ENCODE data around the gene NRSN1. TPM values are rescaled to one million over a fixed set of nuclear protein-coding genes. Genes with fewer than 3 reads are reported as not detected.
"Not testable (repeated sequence)": the region's sequence is repeated elsewhere in the genome, so short reads cannot be mapped to it uniquely, and the experiment has no call there.

Gene NRSN1
- polyA plus RNA-seq, 1 donor: 1.1 TPM

DNA sequence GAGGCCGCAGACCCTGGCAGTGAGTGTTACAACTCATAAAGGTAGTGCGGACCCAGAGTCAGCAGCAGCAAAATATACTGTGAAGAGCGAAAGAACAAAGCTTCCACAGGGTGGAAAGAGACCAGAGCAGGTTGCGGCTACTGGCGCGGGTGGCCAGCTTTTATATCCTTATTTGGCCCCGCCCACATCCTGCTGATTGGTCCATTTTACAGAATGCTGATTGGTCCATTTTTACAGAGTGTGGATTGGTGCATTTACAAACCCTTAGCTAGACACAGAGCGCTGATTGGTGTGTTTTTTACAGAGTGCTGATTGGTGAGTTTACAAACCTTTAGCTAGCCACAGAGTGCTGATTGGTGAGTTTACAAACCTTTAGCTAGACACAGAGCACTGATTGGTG, 16.7 kb downstream of the NRSN1 start:
- not testable (repeated sequence) for DNase-seq

DNA sequence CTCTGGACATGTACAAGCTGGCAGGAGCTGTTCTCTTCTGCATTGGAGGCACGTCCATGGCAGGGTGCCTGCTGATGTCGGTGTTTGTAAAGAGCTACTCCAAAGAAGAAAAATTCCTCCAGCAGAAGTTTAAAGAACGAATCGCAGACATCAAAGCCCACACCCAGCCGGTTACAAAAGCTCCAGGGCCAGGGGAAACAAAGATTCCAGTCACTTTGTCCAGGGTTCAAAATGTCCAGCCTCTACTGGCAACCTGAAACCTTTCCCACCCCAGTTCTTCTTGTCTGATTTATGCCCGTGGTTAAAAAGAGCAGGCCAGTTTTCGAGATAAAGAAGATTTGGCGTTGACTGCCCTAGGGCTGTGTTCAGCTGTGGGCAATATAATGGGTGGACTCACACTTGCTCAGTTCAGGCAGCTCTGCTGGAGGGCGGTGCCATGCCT, 19.7 kb downstream of the NRSN1 start:
- no peak for DNase-seq

DNA sequence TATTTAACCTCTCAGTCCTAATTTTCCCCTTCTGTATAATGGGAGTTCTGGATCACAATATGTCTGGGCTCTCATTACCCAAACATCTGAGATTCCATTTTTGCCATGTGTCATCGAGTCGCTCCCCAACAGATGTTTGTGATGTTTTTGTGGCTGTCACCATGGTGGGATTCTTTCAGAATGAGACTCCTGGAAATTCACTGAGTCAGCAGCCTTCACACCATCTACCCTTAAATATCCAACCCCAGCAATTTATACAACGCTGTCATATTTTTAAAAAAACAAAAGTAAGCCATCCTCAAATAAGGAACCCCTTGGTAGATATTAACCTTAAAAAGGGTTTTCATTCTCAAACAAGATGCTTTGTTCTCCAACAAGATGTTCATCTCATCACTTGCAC, 20.9 kb downstream of the NRSN1 start:
- DNase-seq: no peak

DNA sequence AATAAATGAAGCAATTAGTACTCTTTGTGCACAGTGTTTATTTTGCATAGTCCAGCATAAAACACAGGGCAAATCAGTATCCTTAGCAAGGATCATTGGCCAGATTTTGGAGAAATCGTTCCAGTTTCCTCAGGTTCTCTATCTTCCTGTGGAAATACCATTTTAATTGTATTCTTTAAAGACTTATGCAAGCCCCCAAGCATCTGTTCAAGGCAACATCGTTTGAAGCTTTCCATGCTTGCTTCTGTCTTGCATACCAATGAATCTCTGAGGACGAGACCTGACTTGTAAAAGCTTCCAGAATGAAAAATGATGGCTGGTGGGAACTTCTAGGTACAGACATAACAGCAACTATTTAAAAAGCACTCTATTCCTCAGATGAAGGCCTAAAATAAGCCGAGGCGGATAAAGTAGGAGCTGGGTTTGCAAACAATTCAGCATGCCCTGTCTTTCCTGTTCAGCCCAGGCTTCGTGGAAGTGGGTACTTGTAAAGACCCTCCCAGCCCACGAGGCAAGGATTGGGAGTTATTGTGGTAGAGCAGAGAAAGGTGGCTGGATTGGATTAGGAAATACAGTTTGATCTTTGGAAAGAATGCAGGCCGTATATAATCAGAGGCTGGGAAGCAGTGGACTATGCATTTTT, 21.6 kb downstream of the NRSN1 start:
- no peak for DNase-seq

DNA sequence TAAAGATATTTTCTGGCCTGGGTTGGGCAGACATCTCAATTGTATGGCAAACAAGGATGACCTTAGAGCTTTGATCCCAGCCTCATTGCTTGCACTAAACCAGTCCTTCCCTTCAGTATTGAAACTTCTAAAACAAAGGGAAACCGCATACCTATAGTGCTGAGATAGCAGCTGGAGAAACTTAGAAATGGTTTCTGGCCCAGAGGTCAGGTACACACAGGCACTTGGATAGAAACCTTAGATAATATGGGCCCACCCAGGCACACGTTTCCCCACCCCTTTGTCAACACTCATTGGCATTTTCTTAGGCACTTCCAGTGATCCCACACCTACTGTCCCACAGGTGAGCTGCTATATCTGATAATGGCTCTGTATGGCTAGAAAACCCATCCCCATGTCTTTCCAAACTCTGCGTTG, 22.1 kb downstream of the NRSN1 start:
- DNase-seq: no peak

DNA sequence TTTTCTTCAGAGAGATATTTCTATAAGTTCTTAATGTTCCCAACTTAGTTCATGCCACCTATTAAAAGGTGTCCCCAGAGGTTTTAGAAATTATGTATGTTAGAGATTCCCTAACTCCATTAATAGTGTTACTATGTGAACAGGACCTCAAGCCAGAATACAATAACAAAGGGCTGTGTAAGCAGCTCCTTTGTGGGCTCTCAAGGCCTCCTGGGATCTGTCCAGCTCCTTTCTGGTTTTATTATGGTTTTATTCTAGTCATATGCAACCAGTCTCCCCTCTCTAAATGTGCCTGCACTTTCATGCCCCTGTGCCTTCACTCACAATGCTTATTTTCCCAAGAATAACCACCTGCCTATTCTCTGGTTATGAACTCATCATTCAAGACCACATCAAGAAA, 22.7 kb downstream of the NRSN1 start:
- no peak for DNase-seq

DNA sequence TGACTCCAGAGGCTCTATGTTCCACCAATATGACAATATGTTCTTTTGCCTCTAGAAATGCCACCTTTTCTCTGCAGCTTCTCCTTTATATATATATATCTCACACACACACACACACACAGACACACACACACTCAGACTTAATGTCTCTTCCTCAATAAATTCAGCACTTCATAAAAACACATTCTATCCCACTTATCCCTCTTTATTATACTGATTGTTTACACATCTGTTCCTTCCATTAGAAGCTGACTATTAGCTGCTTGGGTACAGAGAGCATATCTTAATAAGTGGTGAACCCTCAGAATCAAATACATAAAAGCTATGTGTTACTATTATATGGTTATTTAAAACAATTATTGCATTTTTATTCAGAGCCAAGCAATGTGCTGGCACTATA, 23.3 kb downstream of the NRSN1 start:
- no peak for DNase-seq

DNA sequence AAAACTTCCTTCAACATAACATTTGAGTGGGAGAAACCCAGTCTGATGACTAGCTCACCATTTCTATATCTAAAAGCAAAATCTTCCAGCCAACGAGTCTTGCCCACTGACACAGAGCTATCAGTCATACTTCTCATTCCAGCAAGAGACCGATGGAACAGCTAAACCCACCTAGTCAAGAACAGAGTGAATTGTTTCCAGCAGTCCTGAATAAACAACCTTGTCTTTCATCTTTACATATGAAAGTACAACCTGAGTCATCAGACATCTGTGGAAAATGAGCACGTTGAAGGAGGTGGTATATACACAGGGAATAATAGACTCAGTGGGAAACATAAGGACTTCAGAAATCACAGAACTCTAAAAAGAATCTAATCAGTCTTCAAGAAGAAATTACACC, 23.8 kb downstream of the NRSN1 start:
- no peak for DNase-seq

DNA sequence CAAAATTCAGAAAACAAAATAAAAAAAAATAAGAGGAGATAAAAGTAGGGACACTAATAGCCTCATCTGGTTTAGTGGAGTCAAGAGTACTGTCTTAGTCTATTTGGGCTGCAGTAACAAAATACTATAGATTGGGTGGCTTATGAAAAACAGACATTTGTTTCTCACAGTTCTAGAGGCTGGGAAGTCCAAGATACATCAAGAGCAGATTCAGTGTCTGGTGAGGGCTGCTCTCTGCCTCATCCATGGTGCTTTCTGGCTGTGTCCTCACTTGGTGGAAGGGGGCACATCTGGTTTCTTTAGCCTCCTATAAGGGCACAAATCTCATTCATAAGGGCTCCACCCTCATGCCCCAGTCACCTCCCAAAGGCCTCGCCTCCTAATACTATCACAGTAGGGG, 26.0 kb downstream of the NRSN1 start:
- no peak for DNase-seq

DNA sequence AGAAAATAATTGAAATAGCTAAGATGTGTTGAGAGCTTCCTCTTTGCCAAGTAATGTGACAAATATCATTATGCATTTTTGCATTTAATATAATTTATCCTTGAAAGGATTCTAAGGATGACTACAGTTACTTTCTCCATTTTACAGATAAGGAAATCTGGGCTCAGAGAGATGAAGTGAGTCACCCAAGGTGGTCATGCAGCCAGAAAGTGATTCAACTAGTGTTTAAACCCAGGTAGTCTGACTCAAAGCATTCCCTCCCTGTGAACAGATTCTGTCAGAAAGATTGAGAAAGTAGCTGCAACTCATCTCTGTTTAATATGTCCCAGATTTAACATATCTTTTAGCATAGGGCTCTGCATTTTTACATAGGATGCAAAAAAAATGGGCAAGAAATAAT, 28.1 kb downstream of the NRSN1 start:
- no peak for DNase-seq

DNA sequence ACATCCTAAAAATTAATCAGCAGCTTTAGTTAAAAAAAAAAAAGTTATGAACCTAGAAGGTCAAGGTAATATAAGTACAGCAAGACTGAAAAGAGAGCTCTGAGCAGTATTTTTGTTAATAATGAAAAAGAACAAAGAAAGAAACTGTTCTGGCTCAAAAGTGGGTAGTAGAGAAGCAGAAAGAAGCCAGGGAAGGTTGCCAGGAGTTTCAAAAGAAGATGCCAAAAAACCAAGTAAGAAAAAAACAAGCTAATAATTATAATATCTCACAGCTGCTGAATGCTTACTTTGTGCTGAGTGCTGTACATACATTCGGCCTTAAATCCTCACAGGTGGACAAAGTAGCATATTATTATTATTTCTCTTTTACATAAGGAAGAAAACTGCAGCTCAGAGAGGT, 31.9 kb downstream of the NRSN1 start:
- no peak for DNase-seq

DNA sequence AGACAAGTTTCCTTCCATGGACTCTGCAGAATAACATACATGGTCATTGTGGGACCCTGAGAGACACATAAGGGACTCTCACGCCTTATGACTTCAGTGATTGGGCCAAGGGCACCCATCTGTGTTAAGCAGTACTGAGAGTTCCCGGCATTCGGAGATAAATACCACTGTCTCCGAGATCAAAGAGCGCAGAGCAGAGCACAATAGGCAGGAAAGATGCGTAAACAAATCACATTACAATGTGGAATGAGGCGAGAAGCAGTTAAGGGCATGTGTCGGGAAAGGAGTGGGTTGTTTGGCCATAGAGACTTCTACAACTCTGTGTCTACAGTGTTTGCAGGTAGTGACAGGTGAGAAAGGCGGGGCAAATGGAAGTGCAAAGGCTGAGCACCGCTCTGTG, 57.6 kb downstream of the NRSN1 start:
- no peak for DNase-seq

DNA sequence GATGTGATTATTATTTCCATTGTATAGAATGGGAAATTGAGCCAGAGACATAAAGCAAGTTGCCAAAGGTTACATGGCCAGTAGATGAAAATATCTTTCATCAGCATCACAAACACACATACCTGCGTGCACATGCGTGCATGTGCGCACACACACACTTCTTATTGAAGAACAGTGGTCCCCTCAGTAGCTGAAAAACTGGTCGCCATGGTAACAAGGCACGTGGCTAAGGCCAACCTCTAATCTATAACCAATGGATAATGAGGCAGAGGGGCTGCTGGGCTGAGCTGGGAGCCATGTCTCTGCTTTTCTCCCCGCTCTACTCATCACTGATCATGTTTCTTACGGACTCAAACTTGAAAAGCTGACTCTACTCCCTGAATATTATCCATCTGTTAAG, 60.3 kb downstream of the NRSN1 start:
- DNase-seq: no peak

DNA sequence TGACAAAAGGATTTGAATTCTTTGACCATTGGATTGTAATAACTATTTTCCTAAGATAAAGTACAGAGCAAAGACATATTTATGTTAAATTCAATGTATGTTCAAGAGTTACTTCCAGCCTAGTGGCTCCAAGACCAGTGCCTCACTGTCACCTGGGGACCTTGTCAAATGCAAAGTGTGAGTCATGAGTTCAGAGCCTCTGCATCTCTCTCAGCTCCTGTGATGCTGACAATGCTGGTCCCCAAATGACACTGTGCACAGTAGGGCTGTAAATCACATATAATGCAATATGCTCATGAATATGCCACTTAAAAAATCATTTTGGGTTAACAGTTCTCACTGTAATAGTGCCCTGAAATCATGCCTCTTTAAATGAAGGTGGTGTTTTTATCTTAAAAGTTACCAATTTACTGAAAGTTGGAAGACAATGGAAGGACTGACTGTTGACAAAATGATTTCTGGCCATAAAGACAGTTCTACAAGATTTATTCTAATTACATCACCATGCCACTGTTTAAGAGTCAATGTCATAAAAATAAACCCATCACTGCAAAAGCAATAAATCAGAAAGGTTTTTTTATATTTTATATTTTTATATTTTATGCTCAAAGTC, 62.1 kb downstream of the NRSN1 start:
- no peak for DNase-seq

DNA sequence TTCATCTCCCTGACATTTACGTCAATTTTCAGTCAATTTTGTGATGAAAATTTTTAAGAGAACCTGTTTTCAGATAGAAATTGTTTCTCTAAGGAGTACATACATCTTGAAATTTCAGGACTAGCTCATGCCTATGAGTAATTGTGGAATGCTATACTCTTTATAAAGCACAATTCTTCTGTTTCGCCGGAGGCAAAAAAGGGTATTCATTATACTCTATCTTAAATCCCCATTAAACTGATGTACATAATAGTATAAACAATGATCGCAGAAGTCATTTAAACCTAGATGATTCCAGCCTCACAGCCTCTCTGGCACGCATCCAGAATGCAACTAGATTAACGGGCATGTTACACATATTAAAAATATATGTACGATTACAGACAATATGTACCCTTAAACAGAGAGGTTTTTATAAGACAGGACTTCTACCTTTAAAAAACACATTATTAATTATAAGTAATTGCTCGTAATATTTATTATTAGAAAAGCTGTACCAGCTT, 62.6 kb downstream of the NRSN1 start:
- no peak for DNase-seq

DNA sequence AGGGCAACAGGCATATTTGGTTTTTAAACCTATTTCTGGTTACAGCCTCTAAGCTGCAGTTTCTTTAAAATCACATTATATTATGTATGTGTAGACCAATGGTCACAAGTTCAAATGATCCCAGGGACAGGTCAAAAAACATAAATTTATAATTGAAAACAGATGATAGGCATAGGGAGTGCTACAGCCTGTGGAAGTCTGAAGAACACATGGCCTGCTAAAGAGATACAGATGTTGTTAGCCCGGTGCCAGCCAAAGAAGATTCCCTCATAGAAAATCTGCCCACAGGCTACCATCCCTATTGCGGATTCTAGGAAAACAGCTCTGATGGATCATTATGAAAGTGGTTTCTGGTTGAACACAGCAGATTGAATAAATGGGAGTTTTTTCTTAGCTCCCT, 65.3 kb downstream of the NRSN1 start:
- DNase-seq: no peak

DNA sequence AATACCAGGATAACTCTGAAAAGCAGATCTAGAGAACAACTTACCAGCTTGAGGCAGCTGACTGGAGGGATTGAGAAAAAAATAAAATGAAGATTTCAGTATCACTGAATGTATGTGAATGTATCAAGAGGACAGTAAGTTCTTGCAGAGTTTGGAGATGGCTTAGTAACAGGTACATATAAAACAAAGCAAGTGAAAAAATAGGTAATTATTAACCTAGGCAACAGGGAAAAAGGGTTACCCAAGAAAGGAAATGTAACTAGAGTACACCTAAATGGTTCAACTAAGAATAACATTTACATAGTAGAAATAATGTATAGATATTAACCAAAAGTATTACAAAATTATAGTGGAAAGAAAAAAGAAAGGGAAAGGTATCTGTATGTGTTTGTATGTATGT, 67.3 kb downstream of the NRSN1 start:
- DNase-seq: no peak

DNA sequence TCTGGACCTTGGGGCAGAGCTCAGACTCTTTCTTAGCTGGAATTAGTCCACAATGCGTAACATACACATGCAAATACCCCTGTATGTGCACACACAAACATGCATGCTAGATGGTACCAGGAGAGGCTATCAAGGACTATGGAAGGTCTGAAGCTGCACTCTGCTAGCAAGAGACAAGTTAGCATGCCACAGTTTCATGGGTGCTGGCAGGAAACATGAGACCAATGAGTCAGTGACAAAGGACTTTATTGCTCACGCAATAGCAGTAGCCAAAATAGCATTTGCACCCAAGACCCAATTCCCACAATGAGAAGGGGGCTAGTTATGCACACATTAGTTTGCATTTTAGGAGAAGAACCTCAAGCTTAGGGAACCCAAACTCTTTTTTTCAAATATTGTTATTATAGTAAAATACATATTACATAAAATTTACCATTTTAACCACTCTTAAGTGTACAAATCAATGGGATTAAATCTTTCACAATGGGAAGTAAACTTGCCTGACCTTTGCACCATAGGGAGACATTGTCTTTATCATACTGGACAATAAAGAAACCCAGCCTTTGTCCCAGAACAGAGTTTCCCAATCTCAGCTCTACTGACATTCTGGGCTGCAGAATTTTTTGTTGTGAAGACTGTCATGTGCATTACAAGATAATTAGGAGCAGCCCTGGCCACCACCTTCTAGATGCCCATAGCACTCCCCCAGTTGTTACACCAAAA, 69.1 kb downstream of the NRSN1 start:
- no peak for DNase-seq

DNA sequence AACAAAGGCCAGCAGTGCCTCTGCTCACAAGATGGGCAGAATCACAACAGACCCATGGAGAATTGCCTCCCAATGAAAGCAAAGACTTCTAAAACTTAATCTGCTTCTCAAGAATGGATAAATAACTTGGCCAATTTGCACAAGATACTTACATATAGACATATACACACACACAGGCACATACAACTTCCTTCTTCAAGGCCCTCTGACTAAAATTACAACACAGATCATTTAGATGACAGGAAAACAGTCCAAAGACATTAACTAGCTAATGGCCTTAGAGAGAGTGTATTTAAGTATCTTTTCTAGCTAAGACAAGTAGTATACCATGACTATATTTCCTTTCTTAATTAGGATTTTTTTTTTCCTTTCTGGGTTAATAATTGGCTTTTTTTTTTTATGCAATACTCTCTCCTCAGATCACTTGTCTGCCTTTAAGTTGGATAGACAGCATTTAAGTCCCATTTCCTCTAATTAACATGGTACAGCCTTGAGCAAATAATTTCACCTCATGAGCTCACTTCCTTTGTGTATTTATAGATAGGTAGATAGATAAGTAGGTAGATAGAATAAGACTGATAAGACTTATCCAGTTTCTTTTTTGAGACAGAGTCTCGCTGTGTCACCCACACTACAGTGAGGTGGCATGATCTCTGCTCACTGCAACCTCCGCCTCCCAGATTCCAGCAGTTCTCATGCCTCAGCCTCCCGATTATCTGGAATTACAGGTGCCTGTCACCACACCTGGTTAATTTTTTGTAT, 70.0 kb downstream of the NRSN1 start:
- DNase-seq: no peak
